ENCODE data around the gene OR8B12.

Gene OR8B12

GRCh38 chr11:124556828-124557227, 13.4 kb upstream of the OR8B12 start:
- Histone ChIP-seq H3K4me3 (ENCODE audit: low read length) (no peak overlapping the region), H3K4me1 (ENCODE audit: control insufficient read depth, insufficient read depth, low read length) (no peaks in the 10 kb centered on the region), H3K36me3 (ENCODE audit: control insufficient read depth, insufficient read depth, low read length) (no peaks in the 10 kb centered on the region), H3K9me3 (ENCODE audit: control insufficient read depth, low read length) (no peaks in the 10 kb centered on the region), H3K27me3 (ENCODE audit: control insufficient read depth, insufficient read depth, low read length) (no peaks in the 10 kb centered on the region), H3K9ac (ENCODE audit: low read length) (no peak overlapping the region)

- H3K4me3 ChIP-seq (ENCODE audit: low read length): no peak overlapping the region
- no peaks in the 10 kb centered on the region for H3K4me1 ChIP-seq (ENCODE audit: control insufficient read depth, insufficient read depth, low read length)
- no peaks in the 10 kb centered on the region for H3K9me3 ChIP-seq (ENCODE audit: control insufficient read depth, low read length)
- H3K9ac ChIP-seq (ENCODE audit: low read length): no peak overlapping the region
- no peaks in the 10 kb centered on the region for H3K27me3 ChIP-seq (ENCODE audit: control insufficient read depth, insufficient read depth, low read length)
- H3K36me3 ChIP-seq (ENCODE audit: control insufficient read depth, insufficient read depth, low read length): no peaks in the 10 kb centered on the region
Observed at GRCh38 chr11:124551987-124552386, 8.5 kb upstream of the OR8B12 start.

- Histone ChIP-seq H3K4me1 (ENCODE audit: control insufficient read depth, insufficient read depth, low read length) (no peaks in the 10 kb centered on the region), H3K36me3 (ENCODE audit: control insufficient read depth, insufficient read depth, low read length) (no peaks in the 10 kb centered on the region), H3K27me3 (ENCODE audit: control insufficient read depth, insufficient read depth, low read length) (no peaks in the 10 kb centered on the region), H3K9ac (ENCODE audit: low read length) (no peak overlapping the region), H3K4me3 (ENCODE audit: low read length) (no peak overlapping the region), H3K9me3 (ENCODE audit: control insufficient read depth, low read length) (no peaks in the 10 kb centered on the region)
Observed at GRCh38 chr11:124551189-124551588, 7.7 kb upstream of the OR8B12 start.

- Histone ChIP-seq H3K27me3 (ENCODE audit: control insufficient read depth, insufficient read depth, low read length) (no peaks in the 10 kb centered on the region), H3K4me1 (ENCODE audit: control insufficient read depth, insufficient read depth, low read length) (no peaks in the 10 kb centered on the region), H3K36me3 (ENCODE audit: control insufficient read depth, insufficient read depth, low read length) (no peaks in the 10 kb centered on the region), H3K4me3 (ENCODE audit: low read length) (no peak overlapping the region), H3K9ac (ENCODE audit: low read length) (no peak overlapping the region), H3K9me3 (ENCODE audit: control insufficient read depth, low read length) (no peaks in the 10 kb centered on the region)
Observed at GRCh38 chr11:124543145-124543544, 309 bp downstream of the OR8B12 start.

- Histone ChIP-seq H3K27me3 (ENCODE audit: control insufficient read depth, insufficient read depth, low read length) (no peaks in the 10 kb centered on the region), H3K36me3 (ENCODE audit: control insufficient read depth, insufficient read depth, low read length) (no peaks in the 10 kb centered on the region), H3K9ac (ENCODE audit: low read length) (no peak overlapping the region), H3K9me3 (ENCODE audit: control insufficient read depth, low read length) (no peaks in the 10 kb centered on the region), H3K4me3 (ENCODE audit: low read length) (no peak overlapping the region), H3K4me1 (ENCODE audit: control insufficient read depth, insufficient read depth, low read length) (no peaks in the 10 kb centered on the region)
Observed at GRCh38 chr11:124541204-124541603, 2.2 kb downstream of the OR8B12 start.

- Histone ChIP-seq H3K27me3 (ENCODE audit: control insufficient read depth, insufficient read depth, low read length) (no peaks in the 10 kb centered on the region), H3K9ac (ENCODE audit: low read length) (no peak overlapping the region)
Observed at GRCh38 chr11:124538019-124538418, 5.4 kb downstream of the OR8B12 start.

GRCh38 chr11:124536520-124536919, 6.9 kb downstream of the OR8B12 start:
- no peak overlapping the region for H3K9ac ChIP-seq (ENCODE audit: low read length)
- no peaks in the 10 kb centered on the region for H3K36me3 ChIP-seq (ENCODE audit: control insufficient read depth, insufficient read depth, low read length)
- H3K4me1 ChIP-seq (ENCODE audit: control insufficient read depth, insufficient read depth, low read length): no peaks in the 10 kb centered on the region
- H3K9me3 ChIP-seq (ENCODE audit: control insufficient read depth, low read length): no peaks in the 10 kb centered on the region
- no peak overlapping the region for H3K4me3 ChIP-seq (ENCODE audit: low read length)
- H3K27me3 ChIP-seq (ENCODE audit: control insufficient read depth, insufficient read depth, low read length): no peaks in the 10 kb centered on the region

More at GRCh38 chr11:124538019-124538418, 5.4 kb downstream of the OR8B12 start:
- Histone ChIP-seq H3K36me3 (ENCODE audit: control insufficient read depth, insufficient read depth, low read length) (no peaks in the 10 kb centered on the region), H3K4me3 (ENCODE audit: low read length) (no peak overlapping the region), H3K9me3 (ENCODE audit: control insufficient read depth, low read length) (no peaks in the 10 kb centered on the region), H3K4me1 (ENCODE audit: control insufficient read depth, insufficient read depth, low read length) (no peaks in the 10 kb centered on the region)

GRCh38 chr11:124535552-124536232, 7.8 kb downstream of the OR8B12 start:
- H3K9ac ChIP-seq (ENCODE audit: low read length): no peak overlapping the region
- H3K9me3 ChIP-seq (ENCODE audit: control insufficient read depth, low read length): no peaks in the 10 kb centered on the region
- H3K4me1 ChIP-seq (ENCODE audit: control insufficient read depth, insufficient read depth, low read length): no peaks in the 10 kb centered on the region
- H3K27me3 ChIP-seq (ENCODE audit: control insufficient read depth, insufficient read depth, low read length): no peaks in the 10 kb centered on the region
- no peaks in the 10 kb centered on the region for H3K36me3 ChIP-seq (ENCODE audit: control insufficient read depth, insufficient read depth, low read length)
- no peak overlapping the region for H3K4me3 ChIP-seq (ENCODE audit: low read length)

- Histone ChIP-seq H3K9ac (ENCODE audit: low read length) (no peak overlapping the region), H3K4me1 (ENCODE audit: control insufficient read depth, insufficient read depth, low read length) (no peaks in the 10 kb centered on the region), H3K27me3 (ENCODE audit: control insufficient read depth, insufficient read depth, low read length) (no peaks in the 10 kb centered on the region), H3K36me3 (ENCODE audit: control insufficient read depth, insufficient read depth, low read length) (no peaks in the 10 kb centered on the region), H3K4me3 (ENCODE audit: low read length) (no peak overlapping the region), H3K9me3 (ENCODE audit: control insufficient read depth, low read length) (no peaks in the 10 kb centered on the region)
Observed at GRCh38 chr11:124534051-124534450, 9.4 kb downstream of the OR8B12 start.

- Histone ChIP-seq H3K9ac (ENCODE audit: low read length) (no peak overlapping the region), H3K36me3 (ENCODE audit: control insufficient read depth, insufficient read depth, low read length) (no peaks in the 10 kb centered on the region), H3K9me3 (ENCODE audit: control insufficient read depth, low read length) (no peaks in the 10 kb centered on the region), H3K4me1 (ENCODE audit: control insufficient read depth, insufficient read depth, low read length) (no peaks in the 10 kb centered on the region), H3K27me3 (ENCODE audit: control insufficient read depth, insufficient read depth, low read length) (no peaks in the 10 kb centered on the region), H3K4me3 (ENCODE audit: low read length) (no peak overlapping the region)
Observed at GRCh38 chr11:124533626-124534025, 9.8 kb downstream of the OR8B12 start.

GRCh38 chr11:124520550-124520854, 23.0 kb downstream of the OR8B12 start:
- Histone ChIP-seq H3K4me3 (ENCODE audit: low read length) (no peak overlapping the region), H3K9ac (ENCODE audit: low read length) (no peak overlapping the region), H3K4me1 (ENCODE audit: control insufficient read depth, insufficient read depth, low read length) (no peaks in the 10 kb centered on the region), H3K9me3 (ENCODE audit: control insufficient read depth, low read length) (no peaks in the 10 kb centered on the region), H3K36me3 (ENCODE audit: control insufficient read depth, insufficient read depth, low read length) (no peaks in the 10 kb centered on the region), H3K27me3 (ENCODE audit: control insufficient read depth, insufficient read depth, low read length) (no peaks in the 10 kb centered on the region)

GRCh38 chr11:124519850-124520549, 23.5 kb downstream of the OR8B12 start:
- Histone ChIP-seq H3K4me1 (ENCODE audit: control insufficient read depth, insufficient read depth, low read length) (no peaks in the 10 kb centered on the region), H3K9me3 (ENCODE audit: control insufficient read depth, low read length) (no peaks in the 10 kb centered on the region), H3K9ac (ENCODE audit: low read length) (no peak overlapping the region), H3K4me3 (ENCODE audit: low read length) (no peak overlapping the region), H3K27me3 (ENCODE audit: control insufficient read depth, insufficient read depth, low read length) (no peaks in the 10 kb centered on the region), H3K36me3 (ENCODE audit: control insufficient read depth, insufficient read depth, low read length) (no peaks in the 10 kb centered on the region)

All from mucosa of stomach (tissue), 1 donor.